ENCODE results near the gene METTL6.
"Not testable (repeated sequence)": the region's sequence is repeated elsewhere in the genome, so short reads cannot be mapped to it uniquely, and the experiment has no call there.

METTL6 gene

GRCh38 chr3:15375461-15376000 is 51.8 kb downstream of the METTL6 start:
- no peak overlapping the region for H3K4me3 ChIP-seq (ENCODE audit: low read depth, low read length)

- H3K4me3 ChIP-seq (ENCODE audit: low read depth, low read length): no peak overlapping the region
These were observed 54.4 kb downstream of the METTL6 start for GRCh38 chr3:15372918-15373317.

GRCh38 chr3:15368561-15369135 is 58.7 kb downstream of the METTL6 start:
- H3K4me3 ChIP-seq (ENCODE audit: low read depth, low read length): no peak overlapping the region

GRCh38 chr3:15367059-15367458 is 60.3 kb downstream of the METTL6 start:
- no peak overlapping the region for H3K4me3 ChIP-seq (ENCODE audit: low read depth, low read length)

- not testable (repeated sequence) for H3K4me3 ChIP-seq (ENCODE audit: low read depth, low read length)
These were observed 63.3 kb downstream of the METTL6 start for GRCh38 chr3:15364078-15364477.

GRCh38 chr3:15361494-15362214 is 65.7 kb downstream of the METTL6 start:
- H3K4me3 ChIP-seq (ENCODE audit: low read depth, low read length): no peak overlapping the region

GRCh38 chr3:15360788-15361493 is 66.4 kb downstream of the METTL6 start:
- no peak overlapping the region for H3K4me3 ChIP-seq (ENCODE audit: low read depth, low read length)

All from iPS-11a (cell line).